Epidermal melanocyte (primary cell): Measurements from ENCODE around the gene HOXC5.
"Not testable (repeated sequence)": the region's sequence is repeated elsewhere in the genome, so short reads cannot be mapped to it uniquely, and the experiment has no call there.

Experiments
- DNase-seq: peaks from one replicate; pipeline ENCODE4 v3.0.0; 2011; ENCODE audit warnings: low spot score; ENCODE audit not compliant: insufficient read length

The HOXC5 gene

DNA sequence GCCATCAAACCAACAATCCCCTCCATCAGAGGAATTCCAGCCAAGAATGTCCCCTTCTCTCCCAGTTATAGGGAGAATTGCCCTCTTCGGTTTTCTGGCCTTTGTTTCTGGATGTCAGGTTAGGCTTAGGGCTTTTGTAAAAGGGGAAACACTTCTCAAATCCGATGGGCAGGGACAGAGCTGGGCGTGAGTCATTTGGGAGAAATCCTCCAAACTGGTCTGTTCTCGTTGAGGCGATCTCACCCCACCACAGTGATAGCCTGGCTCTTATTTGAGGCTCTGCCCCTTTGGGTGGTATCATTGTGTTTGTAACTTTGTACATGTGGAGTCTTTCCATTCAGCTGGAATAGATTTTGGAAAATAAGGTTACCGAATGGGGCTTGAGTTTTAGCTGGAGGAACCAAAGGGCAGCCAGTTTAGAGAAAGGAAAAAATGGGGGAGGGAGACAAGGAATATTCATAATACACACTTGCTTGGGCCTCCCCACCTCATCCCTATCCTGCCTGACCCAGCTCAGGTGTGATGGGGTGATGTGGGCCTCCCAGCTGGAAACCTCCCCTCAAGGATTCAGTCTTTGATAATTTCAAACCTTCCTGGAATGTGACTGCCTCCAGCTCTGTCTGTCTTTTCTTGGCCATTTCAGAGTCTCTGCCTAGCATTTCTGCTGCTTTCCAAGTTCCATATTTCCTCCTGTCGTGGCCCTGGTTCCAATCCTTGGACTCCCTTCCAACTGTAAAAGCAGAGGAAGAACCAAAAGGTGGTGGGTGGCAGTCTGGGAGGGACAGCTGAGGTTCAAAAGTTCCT is 28.3 kb downstream of the HOXC5 start:
- DNase-seq, result no peak

DNA sequence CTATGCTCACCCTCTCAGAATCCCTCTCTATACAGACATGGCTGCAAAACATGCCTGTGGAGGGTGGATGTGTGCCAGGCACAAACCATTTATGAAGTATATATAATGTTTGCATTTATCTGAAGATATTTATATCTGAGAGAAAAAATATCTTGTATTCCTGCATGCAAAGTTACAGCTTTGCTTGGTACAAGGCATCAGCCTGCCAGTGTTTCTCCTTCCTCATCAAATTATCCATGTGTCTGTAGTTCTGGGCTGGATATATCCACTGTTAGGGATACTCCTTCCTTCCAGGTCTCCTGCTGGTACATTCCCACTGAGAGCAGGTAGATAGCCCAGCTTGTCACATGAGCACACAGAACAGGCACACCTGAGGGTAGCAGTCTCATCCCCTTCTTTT is 32.8 kb downstream of the HOXC5 start:
- no peak for DNase-seq

GRCh38 chr12:54066408-54066807 is 33.6 kb downstream of the HOXC5 start:
- no peak for DNase-seq

GRCh38 chr12:54068418-54069070 is 35.7 kb downstream of the HOXC5 start:
- no peak for DNase-seq

GRCh38 chr12:54071942-54072341 is 39.1 kb downstream of the HOXC5 start:
- DNase-seq, result no peak

DNA sequence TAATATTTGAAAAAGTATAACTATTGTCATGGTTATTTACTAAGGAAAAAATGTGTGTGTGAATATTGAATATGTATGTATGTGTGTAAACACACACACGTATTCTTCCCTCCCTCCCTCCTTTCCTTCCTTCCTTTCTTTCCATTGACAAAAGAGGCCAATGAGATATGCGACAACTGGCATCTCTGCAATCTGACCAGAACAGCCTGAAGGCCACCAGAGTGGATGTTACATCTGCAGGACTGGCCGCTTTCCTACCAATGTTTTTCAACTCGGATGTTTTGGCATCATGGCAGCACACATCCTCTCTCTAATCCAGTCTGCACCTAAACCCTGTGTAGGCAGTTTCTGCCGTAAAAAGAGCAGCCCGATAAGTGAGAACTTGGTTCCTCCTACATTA is 41.5 kb downstream of the HOXC5 start:
- no peak for DNase-seq

DNA sequence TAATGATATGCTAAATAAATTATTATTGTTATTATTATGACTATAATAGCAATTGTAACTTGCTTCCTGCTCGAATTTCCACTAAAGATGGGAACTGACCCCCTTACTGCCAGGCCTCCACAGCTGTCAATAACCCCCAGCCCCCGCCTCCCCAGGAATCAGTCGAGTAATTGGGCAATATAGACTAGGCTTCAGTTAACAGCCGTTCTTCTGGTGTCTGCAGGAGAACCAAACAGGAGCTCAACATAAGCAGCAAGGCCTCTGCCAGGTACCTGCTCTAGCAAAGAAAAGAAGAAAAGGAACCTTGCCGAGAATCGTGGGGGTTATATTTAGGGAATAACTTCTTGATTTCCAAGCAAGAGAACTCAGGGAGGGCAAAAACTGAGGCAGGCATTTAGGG is 42.6 kb downstream of the HOXC5 start:
- DNase-seq, result no peak

DNA sequence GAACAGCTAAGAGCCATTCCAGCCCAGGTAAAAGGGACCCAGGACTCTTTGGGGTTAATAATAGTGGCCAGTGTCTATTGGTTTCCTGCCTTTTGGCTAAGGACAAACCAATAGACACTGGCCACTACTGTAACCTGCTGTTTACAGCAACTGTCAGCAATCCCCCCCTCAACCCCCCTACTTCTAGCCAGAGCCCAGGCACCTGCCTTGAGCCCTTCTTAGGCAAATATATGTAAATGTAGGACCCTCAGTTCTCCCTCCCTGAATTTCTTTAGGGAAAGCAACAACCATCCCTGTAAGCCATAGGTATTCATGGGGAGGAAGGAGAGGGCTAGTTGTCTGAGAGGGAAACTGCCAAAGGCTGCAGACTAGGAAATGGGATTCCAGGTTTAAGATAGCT is 43.1 kb downstream of the HOXC5 start:
- DNase-seq, result no peak

DNA sequence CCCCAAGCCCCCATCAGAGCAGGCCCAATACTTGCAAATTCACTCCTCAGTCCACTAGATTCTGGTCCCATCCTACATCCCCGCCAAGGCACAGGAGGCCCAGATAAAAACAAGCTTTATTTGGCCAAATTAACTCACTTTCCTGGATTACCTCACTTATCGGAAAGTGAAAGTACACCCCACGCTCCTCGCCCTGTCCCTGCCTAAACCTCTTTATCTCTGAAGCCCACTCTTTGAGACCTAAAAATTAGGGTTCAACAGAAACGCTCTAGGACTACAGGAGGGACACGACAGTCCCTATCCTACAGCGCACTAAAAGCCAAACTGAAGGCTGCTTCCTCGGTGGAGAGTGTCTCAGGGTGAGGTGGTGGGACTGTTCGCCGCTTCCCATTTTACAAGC is 45.0 kb downstream of the HOXC5 start:
- not testable (repeated sequence) for DNase-seq

GRCh38 chr12:54079115-54079514 is 46.3 kb downstream of the HOXC5 start:
- DNase-seq, result not testable (repeated sequence)

DNA sequence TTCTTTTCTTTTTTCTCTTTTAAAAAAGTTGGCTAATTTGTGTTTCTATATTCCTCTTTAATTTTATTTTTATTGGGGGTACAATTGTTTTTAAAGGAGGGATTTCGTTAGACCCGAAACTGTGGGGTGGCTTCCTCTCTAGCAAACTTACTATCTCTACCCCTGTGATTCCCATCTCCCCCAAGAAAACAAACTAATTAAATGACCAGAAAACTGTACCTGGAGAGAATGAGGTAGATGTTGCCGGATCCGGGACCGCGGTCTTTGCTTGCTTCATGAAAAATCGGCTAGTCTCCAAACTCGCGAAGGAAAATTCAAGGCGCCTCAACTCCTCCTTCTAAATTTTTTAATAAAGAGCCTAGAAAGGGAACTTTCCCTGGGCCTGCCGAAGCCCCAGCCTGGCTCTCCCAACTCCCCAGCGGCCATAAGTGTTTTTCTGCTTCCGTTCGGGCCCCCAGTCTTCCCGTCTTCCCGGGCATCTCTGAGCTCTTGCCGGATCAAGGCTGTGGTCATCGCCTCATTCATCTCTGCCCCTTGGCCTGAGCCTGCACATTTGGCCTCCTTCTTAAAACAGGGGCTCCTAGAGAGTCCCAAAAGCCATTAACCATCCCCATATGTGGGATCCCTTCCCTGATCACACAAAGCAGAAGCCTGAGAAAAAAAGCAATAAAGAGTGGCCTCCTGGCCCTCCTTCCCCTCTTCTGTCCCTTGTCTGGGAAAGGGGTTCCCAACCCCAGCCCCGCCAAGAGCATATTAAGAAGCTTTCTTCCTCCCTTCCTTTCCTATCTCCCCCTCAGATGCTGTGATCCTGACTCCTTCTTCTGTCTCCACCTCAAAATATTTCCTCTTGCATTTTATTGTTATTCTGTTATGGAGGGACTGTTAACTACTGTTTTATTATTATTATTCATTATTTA is 47.4 kb downstream of the HOXC5 start:
- not testable (repeated sequence) for DNase-seq

DNA sequence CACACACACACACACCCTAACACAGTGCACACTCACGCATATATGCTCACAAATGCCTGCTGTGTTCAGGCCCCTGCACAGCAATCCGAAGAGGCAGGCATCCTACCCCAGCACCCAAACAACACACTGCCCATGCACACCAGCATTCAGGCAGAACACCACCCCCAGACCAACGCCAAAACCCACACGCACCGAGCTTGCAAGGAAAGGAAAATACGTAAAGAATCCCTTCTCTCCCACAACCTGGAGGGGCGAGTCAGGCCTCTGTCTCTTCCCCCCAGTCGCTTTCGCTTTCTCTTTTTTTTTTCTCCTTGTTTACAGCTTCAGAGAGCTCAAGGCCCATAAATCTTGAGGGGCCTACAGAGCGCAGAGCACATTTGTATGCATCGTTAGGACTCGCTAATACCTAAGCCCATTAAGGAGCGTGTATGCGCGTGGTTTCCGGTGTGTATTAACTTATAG is 48.2 kb downstream of the HOXC5 start:
- DNase-seq, result not testable (repeated sequence)

GRCh38 chr12:54081581-54082396 is 48.9 kb downstream of the HOXC5 start:
- not testable (repeated sequence) for DNase-seq

- no peak for DNase-seq
These were observed 49.6 kb downstream of the HOXC5 start for GRCh38 chr12:54082397-54082892.
